ENCODE data around the gene MATN4. TPM values are rescaled to one million over a fixed set of nuclear protein-coding genes. Genes with fewer than 3 reads are reported as not detected.

The MATN4 gene
- total and polyA plus RNA-seq, 2 of the 13 experiments (the other 11 are each of a cell fraction or from before 2014, with no cell fraction given) = not detected

GRCh38 chr20:45347936-45348778 lies 40.1 kb upstream of the MATN4 start, which contains the start of gene SDC4 (continued):
- TF ChIP-seq ZNF318 (CRISPR knock-in tag; IDR thresholded peaks at IDR 0.05) (no peak), ZNF143 (CRISPR knock-in tag; IDR thresholded peaks at IDR 0.05) (no peak), POLR2AphosphoS5 (IDR thresholded peaks at IDR 0.05; ENCODE audit: low read depth, low read length) (peak; percentile 97), ZBTB7A (CRISPR knock-in tag; IDR thresholded peaks at IDR 0.05) (peak; percentile 71; the same call in 1 of the 2 replicates), REST (IDR thresholded peaks at IDR 0.05; ENCODE audit: borderline replicate concordance in 1 of 2, low read depth in 1 of 2, low read length in 2 of 2) (peak in 1 of 2 experiments; percentile 50; a peak in 2 of 4 replicates), MYC (CRISPR knock-in tag; IDR thresholded peaks at IDR 0.05; ENCODE audit: borderline replicate concordance) (peak; percentile 73), NCOA2 (CRISPR knock-in tag; IDR thresholded peaks at IDR 0.05) (peak; percentile 13; the same call in 1 of the 2 replicates), SALL1 (CRISPR knock-in tag; IDR thresholded peaks at IDR 0.05) (peak; percentile 85), ZNF484 (CRISPR knock-in tag; IDR thresholded peaks at IDR 0.05; ENCODE audit: borderline replicate concordance, low read depth) (no peak), IRF9 (CRISPR knock-in tag; IDR thresholded peaks at IDR 0.05; ENCODE audit: borderline replicate concordance) (peak; percentile 96; the same call in 1 of the 2 replicates), ZNF17 (CRISPR knock-in tag; IDR thresholded peaks at IDR 0.05) (no peak), MZF1 (CRISPR knock-in tag; IDR thresholded peaks at IDR 0.05; ENCODE audit: borderline replicate concordance) (0 out of 2 replicates have a peak, but pooled peaks have one; percentile 37), ZFP62 (CRISPR knock-in tag; IDR thresholded peaks at IDR 0.05) (no peak)
